GM12892 (cell line): ENCODE data around the gene NUDT14.

Source experiments
- DNase-seq: peaks from one replicate; pipeline ENCODE4 v3.0.0; 2011; ENCODE audit not compliant: insufficient read length
- FAIRE-seq: peaks from 2 replicates; lab custom pipeline; 2011; peaks lifted over from hg19 to GRCh38; lab: Jason Lieb, UNC
- POLR2A ChIP-seq: IDR thresholded peaks from 2 replicates; pipeline ENCODE4 v1.6.1; 2011; ENCODE audit warnings: low read depth, low read length, control low read depth
- POLR2AphosphoS5 ChIP-seq: IDR thresholded peaks from 2 replicates; pipeline ENCODE4 v1.6.1; 2011; ENCODE audit warnings: low read depth, low read length, control low read depth
- TAF1 ChIP-seq: IDR thresholded peaks from 2 replicates; pipeline ENCODE4 v1.6.1; 2011; ENCODE audit warnings: low read depth, mild to moderate bottlenecking, control low read depth, low read length, borderline replicate concordance

NUDT14 gene

GRCh38 chr14:105128059-105128458 is 53.1 kb downstream of the NUDT14 start:
- no peak for FAIRE-seq
- no peak for TF ChIP-seq TAF1
- TF ChIP-seq POLR2A, result no peak
- no peak for TF ChIP-seq POLR2AphosphoS5
- DNase-seq, result no peak

- DNase-seq, result no peak
- no peak for TF ChIP-seq POLR2AphosphoS5
- TF ChIP-seq POLR2A, result no peak
- no peak for TF ChIP-seq TAF1
- no peak for FAIRE-seq
Measured at GRCh38 chr14:105126981-105127329, 54.2 kb downstream of the NUDT14 start.

- TF ChIP-seq POLR2AphosphoS5 (no peak), TAF1 (no peak), POLR2A (no peak)
- FAIRE-seq, result no peak
Measured at GRCh38 chr14:105126126-105126980, 54.8 kb downstream of the NUDT14 start.

GRCh38 chr14:105124823-105125222 is 56.3 kb downstream of the NUDT14 start:
- DNase-seq, result no peak

More at GRCh38 chr14:105126126-105126980, 54.8 kb downstream of the NUDT14 start:
- no peak for DNase-seq

GRCh38 chr14:105123981-105124765 is 56.9 kb downstream of the NUDT14 start:
- DNase-seq (no peak), FAIRE-seq (no peak)
- TF ChIP-seq TAF1 (no peak), POLR2A (no peak)

More at GRCh38 chr14:105124823-105125222, 56.3 kb downstream of the NUDT14 start:
- TF ChIP-seq POLR2AphosphoS5 (no peak), TAF1 (no peak), POLR2A (no peak)
- FAIRE-seq, result no peak

GRCh38 chr14:105123064-105123665 is 57.9 kb downstream of the NUDT14 start:
- TF ChIP-seq TAF1 (no peak), POLR2A (no peak), POLR2AphosphoS5 (no peak)
- FAIRE-seq (no peak), DNase-seq (no peak)
